ENCODE results near the gene GALNT6. TPM values are rescaled to one million over a fixed set of nuclear protein-coding genes. Genes with fewer than 3 reads are reported as not detected.
A peak's percentile ranks its signal among the peaks of the same experiment; 100 is the strongest.

The GALNT6 gene
- total and polyA plus RNA-seq, 2 donors (not counting 3 experiments of a cell fraction or from before 2014, with no cell fraction given): 18.7 to 39.2 TPM

DNA sequence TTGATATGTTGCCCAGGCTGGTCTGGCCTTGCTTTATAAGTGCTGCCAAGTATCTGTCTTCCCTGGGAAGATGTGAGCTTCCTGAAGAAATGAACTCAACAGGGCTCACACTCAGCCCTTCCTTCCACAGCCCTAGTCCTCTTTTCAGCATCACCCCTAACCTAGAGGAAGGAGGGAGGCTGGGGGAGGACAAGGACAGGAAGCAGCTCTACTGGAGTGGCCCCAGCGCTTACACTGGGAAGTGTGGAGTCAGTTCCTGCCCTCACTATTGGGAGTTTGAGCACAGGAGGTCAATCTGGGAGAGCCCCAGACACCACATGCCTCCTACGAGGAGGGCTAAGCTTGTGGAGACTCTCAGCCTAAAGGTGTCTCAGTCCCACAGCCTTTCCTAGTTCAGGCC, 16.8 kb downstream of the GALNT6 start:
- dilution Hi-C loops (cut with MboI; ENCODE audit: extremely low pct_ligation_motif_present, low sequenced_read_pairs): no loop called here
- no peaks in the 10 kb centered on the region for H3K27me3 ChIP-seq (ENCODE audit: control insufficient read depth in 2 of 2, insufficient read depth in 2 of 2, low read length in 2 of 2)
- H3K4me3 ChIP-seq (replicated peaks in 1 of 3; ENCODE audit: insufficient read depth in 1 of 3, low read depth in 1 of 3, low read length in 3 of 3): no peak overlapping the region
- no TSS peak for BruUV-seq (replicated peaks)
- peak; percentile 94 for FAIRE-seq
- no peaks in the 10 kb centered on the region for H3K9me1 ChIP-seq (replicated peaks; ENCODE audit: control insufficient read depth, extremely low read depth, insufficient read depth, low read length)
- no peak overlapping the region for H3K9ac ChIP-seq (replicated peaks; ENCODE audit: extremely low read depth, insufficient read depth, low read length)
- H3K4me1 ChIP-seq (ENCODE audit: control insufficient read depth, extremely low read depth, insufficient read depth, low read length): peaks cover 44% of the 10 kb centered on the region
- H3K36me3 ChIP-seq (ENCODE audit: control insufficient read depth in 2 of 2, extremely low read depth in 1 of 2, insufficient read depth in 2 of 2, low read length in 2 of 2): peaks cover 0 to 4% of the 10 kb centered on the region in 2 experiments
- ChIA-PET POLR2A (no interaction called here), CTCF (interaction anchor here (1.3 to 1.4 kb wide), 2 partner anchors 12 to 33 kb away, joined by 3 read pairs; no protein-coding TSS in a partner anchor)
- intact Hi-C loops (cut with micrococcal nuclease): no loop called here
- TF ChIP-seq POLR2AphosphoS5 (IDR thresholded peaks at IDR 0.05; ENCODE audit: insufficient read depth, low read depth, low read length) (no peak), GATA2 (IDR thresholded peaks at IDR 0.05; ENCODE audit: insufficient read depth, insufficient read length, low read depth, low read length) (peak; percentile 20)
- no peaks in the 10 kb centered on the region for H3K9me3 ChIP-seq (replicated peaks; ENCODE audit: control insufficient read depth, insufficient read depth, low read length)
- H3K27ac ChIP-seq (ENCODE audit: insufficient read depth, low read depth, low read length): peak overlapping the region; percentile 58
- no peak overlapping the region for H3K4me2 ChIP-seq (ENCODE audit: insufficient read depth, low read length)
- no peaks in the 10 kb centered on the region for H3K79me2 ChIP-seq (ENCODE audit: control insufficient read depth, insufficient read depth, low read length)
- peak overlapping the region; percentile 44 for H2AFZ ChIP-seq (ENCODE audit: low read depth, low read length)
- no peaks in the 10 kb centered on the region for H4K20me1 ChIP-seq (replicated peaks; ENCODE audit: control insufficient read depth, extremely low read depth, insufficient read depth, low read length)
- DNase-seq (ENCODE audit: low read depth, low spot score): peak; percentile 54

DNA sequence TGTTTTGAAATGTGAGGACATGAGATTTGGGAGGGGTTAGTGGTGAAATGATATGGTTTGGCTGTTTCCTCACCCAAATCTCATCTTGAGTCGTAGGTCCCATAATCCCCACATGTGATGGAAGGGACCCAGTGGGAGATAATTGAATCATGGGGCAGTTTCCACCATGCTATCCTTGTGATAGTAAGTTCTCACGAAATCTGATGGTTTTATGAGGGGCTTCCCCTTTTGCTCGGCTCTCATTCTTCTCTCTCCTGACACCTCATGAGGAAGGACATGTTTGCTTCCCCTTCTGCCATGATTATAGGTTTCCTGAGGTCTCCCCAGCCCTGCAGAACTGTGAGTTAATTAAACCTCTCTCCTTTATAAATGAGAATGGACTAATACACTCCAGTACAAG, 18.0 kb downstream of the GALNT6 start:
- FAIRE-seq: no peak
- ChIA-PET CTCF (interaction anchor here (1.9 to 2.2 kb wide), 3 partner anchors 12 to 22 kb away, joined by 5 to 11 read pairs (median 11); partner anchors contain the start of gene GALNT6), POLR2A (no interaction called here)
- no TSS peak for BruUV-seq (replicated peaks)
- TF ChIP-seq GATA2 (IDR thresholded peaks at IDR 0.05; ENCODE audit: insufficient read depth, insufficient read length, low read depth, low read length) (no peak), EZH2 (IDR thresholded peaks at IDR 0.05; ENCODE audit: borderline replicate concordance, low read depth, low read length, severe bottlenecking) (no peak), MYC (IDR thresholded peaks at IDR 0.05; ENCODE audit: low read depth, low read length) (no peak), POLR2AphosphoS5 (IDR thresholded peaks at IDR 0.05; ENCODE audit: insufficient read depth, low read depth, low read length) (no peak), POLR2A (IDR thresholded peaks at IDR 0.05; ENCODE audit: low read depth, low read length) (no peak), JUN (IDR thresholded peaks at IDR 0.05; ENCODE audit: borderline replicate concordance, insufficient read depth, insufficient read length, low read depth) (no peak), FOS (IDR thresholded peaks at IDR 0.05; ENCODE audit: borderline replicate concordance, insufficient read depth, low read length) (no peak)
- TF ChIP-seq, protein P1, sequence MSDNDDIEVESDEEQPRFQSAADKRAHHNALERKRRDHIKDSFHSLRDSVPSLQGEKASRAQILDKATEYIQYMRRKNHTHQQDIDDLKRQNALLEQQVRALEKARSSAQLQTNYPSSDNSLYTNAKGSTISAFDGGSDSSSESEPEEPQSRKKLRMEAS (IDR thresholded peaks at IDR 0.05; ENCODE audit: insufficient read depth, insufficient read length): no peak
- TF ChIP-seq, protein P2, sequence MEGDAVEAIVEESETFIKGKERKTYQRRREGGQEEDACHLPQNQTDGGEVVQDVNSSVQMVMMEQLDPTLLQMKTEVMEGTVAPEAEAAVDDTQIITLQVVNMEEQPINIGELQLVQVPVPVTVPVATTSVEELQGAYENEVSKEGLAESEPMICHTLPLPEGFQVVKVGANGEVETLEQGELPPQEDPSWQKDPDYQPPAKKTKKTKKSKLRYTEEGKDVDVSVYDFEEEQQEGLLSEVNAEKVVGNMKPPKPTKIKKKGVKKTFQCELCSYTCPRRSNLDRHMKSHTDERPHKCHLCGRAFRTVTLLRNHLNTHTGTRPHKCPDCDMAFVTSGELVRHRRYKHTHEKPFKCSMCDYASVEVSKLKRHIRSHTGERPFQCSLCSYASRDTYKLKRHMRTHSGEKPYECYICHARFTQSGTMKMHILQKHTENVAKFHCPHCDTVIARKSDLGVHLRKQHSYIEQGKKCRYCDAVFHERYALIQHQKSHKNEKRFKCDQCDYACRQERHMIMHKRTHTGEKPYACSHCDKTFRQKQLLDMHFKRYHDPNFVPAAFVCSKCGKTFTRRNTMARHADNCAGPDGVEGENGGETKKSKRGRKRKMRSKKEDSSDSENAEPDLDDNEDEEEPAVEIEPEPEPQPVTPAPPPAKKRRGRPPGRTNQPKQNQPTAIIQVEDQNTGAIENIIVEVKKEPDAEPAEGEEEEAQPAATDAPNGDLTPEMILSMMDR (IDR thresholded peaks at IDR 0.05; ENCODE audit: extremely low read depth in 1 of 2, insufficient read depth in 1 of 2, low read depth in 1 of 2, low read length in 2 of 2): no peak
- Histone ChIP-seq H3K9me1 (replicated peaks; ENCODE audit: control insufficient read depth, extremely low read depth, insufficient read depth, low read length) (no peaks in the 10 kb centered on the region), H3K27ac (ENCODE audit: insufficient read depth, low read depth, low read length) (no peak overlapping the region), H2AFZ (ENCODE audit: low read depth, low read length) (no peak overlapping the region), H3K9me3 (replicated peaks; ENCODE audit: control insufficient read depth, insufficient read depth, low read length) (no peaks in the 10 kb centered on the region), H3K4me3 (replicated peaks in 1 of 3; ENCODE audit: insufficient read depth in 1 of 3, low read depth in 1 of 3, low read length in 3 of 3) (no peak overlapping the region), H3K9ac (replicated peaks; ENCODE audit: extremely low read depth, insufficient read depth, low read length) (no peak overlapping the region), H4K20me1 (replicated peaks; ENCODE audit: control insufficient read depth, extremely low read depth, insufficient read depth, low read length) (no peaks in the 10 kb centered on the region), H3K4me2 (ENCODE audit: insufficient read depth, low read length) (no peak overlapping the region), H3K27me3 (ENCODE audit: control insufficient read depth in 2 of 2, insufficient read depth in 2 of 2, low read length in 2 of 2) (no peaks in the 10 kb centered on the region), H3K4me1 (ENCODE audit: control insufficient read depth, extremely low read depth, insufficient read depth, low read length) (peaks cover 54% of the 10 kb centered on the region), H3K79me2 (ENCODE audit: control insufficient read depth, insufficient read depth, low read length) (no peaks in the 10 kb centered on the region), H3K36me3 (ENCODE audit: control insufficient read depth in 2 of 2, extremely low read depth in 1 of 2, insufficient read depth in 2 of 2, low read length in 2 of 2) (peaks cover 0 to 4% of the 10 kb centered on the region in 2 experiments)
- dilution Hi-C loops (cut with MboI; ENCODE audit: extremely low pct_ligation_motif_present, low sequenced_read_pairs): no loop called here
- intact Hi-C loops (cut with micrococcal nuclease): no loop called here
- no peak for DNase-seq (ENCODE audit: low read depth, low spot score)
